GM18498 (cell line): ENCODE measurements around the gene INHBC.

Experiments
- ATAC-seq: cut with Tn5 transposase; IDR thresholded peaks from one replicate; pipeline ENCODE4 v1.9.1; 2021; ENCODE audit warnings: mild to moderate bottlenecking, moderate library complexity; ENCODE audit not compliant: unreplicated experiment

The INHBC gene

GRCh38 chr12:57452937-57453509 is 18.4 kb downstream of the INHBC start:
- peak; percentile 70 for ATAC-seq

GRCh38 chr12:57454213-57454565 is 19.6 kb downstream of the INHBC start:
- no peak for ATAC-seq

GRCh38 chr12:57454566-57455373 is 20.2 kb downstream of the INHBC start, which contains the start of gene INHBE:
TSS of gene INHBE (plus strand) at chr12:57455307. CDS start at chr12:57455537, 230 bp downstream.
- no peak for ATAC-seq

GRCh38 chr12:57455374-57456144 is 21.0 kb downstream of the INHBC start:
- no peak for ATAC-seq

GRCh38 chr12:57456145-57456700 is 21.6 kb downstream of the INHBC start:
- ATAC-seq = peak; percentile 34

- ATAC-seq = no peak
Observed at GRCh38 chr12:57456737-57457490, 22.3 kb downstream of the INHBC start.

- ATAC-seq = no peak
Observed at GRCh38 chr12:57458665-57459054, 24.1 kb downstream of the INHBC start.

- peak; percentile 63 for ATAC-seq
Observed at GRCh38 chr12:57459055-57459749, 24.6 kb downstream of the INHBC start.

GRCh38 chr12:57459750-57460467 is 25.3 kb downstream of the INHBC start, which contains the start of gene GLI1:
TSS of gene GLI1 (plus strand) at chr12:57459785. CDS start at chr12:57463692, 3,907 bp downstream.
- no peak for ATAC-seq

GRCh38 chr12:57460468-57460784 is 25.8 kb downstream of the INHBC start:
- ATAC-seq = no peak

GRCh38 chr12:57460841-57461275 is 26.3 kb downstream of the INHBC start:
- no peak for ATAC-seq

- no peak for ATAC-seq
Observed at GRCh38 chr12:57461276-57461916, 26.8 kb downstream of the INHBC start.

- ATAC-seq = no peak
Observed at GRCh38 chr12:57461917-57462250, 27.3 kb downstream of the INHBC start.

GRCh38 chr12:57462251-57462911 is 27.8 kb downstream of the INHBC start:
- peak; percentile 68 for ATAC-seq

- ATAC-seq = no peak
Observed at GRCh38 chr12:57462912-57463253, 28.3 kb downstream of the INHBC start.

GRCh38 chr12:57464569-57464968 is 30.0 kb downstream of the INHBC start:
- no peak for ATAC-seq

- ATAC-seq = no peak
Observed at GRCh38 chr12:57465030-57465746, 30.6 kb downstream of the INHBC start.
